T-helper 1 cell treated with Interleukin-12 subunit alpha and Interleukin-12 subunit beta and Interleukin-4 antibody, amounts not matched to agents 30 μg/mL and 1 μg/mL, for 36 hours (primary cell): ENCODE results near the gene TENM4.

Source experiments
- H3K27ac Mint-ChIP-seq: one replicate; pipeline ENCODE4 v1.8.0; 2021; ENCODE audit warnings: mild to moderate bottlenecking, mixed read lengths
- H3K27me3 Mint-ChIP-seq: one replicate; pipeline ENCODE4 v1.8.0; 2021; ENCODE audit warnings: low read depth, mixed read lengths
- H3K36me3 Mint-ChIP-seq: one replicate; pipeline ENCODE4 v1.8.0; 2021; ENCODE audit warnings: low read depth, mixed read lengths
- H3K4me1 Mint-ChIP-seq: one replicate; pipeline ENCODE4 v1.8.0; 2021; ENCODE audit warnings: low read depth, mixed read lengths
- H3K4me3 Mint-ChIP-seq: one replicate; pipeline ENCODE4 v1.8.0; 2021; ENCODE audit warnings: mild to moderate bottlenecking, moderate library complexity, mixed read lengths
- H3K9me3 Mint-ChIP-seq: one replicate; pipeline ENCODE4 v1.8.0; 2021; ENCODE audit warnings: mixed read lengths

TENM4 gene

GRCh38 chr11:79371724-79372123, 69.1 kb downstream of the TENM4 start:
- H3K27me3 Mint-ChIP-seq: peaks cover 7% of the 10 kb centered on the region
- H3K4me1 Mint-ChIP-seq: no peaks in the 10 kb centered on the region
- H3K27ac Mint-ChIP-seq: no peak overlapping the region
- no peaks in the 10 kb centered on the region for H3K9me3 Mint-ChIP-seq
- no peaks in the 10 kb centered on the region for H3K36me3 Mint-ChIP-seq
- no peak overlapping the region for H3K4me3 Mint-ChIP-seq

GRCh38 chr11:79371152-79371551, 69.7 kb downstream of the TENM4 start:
- no peaks in the 10 kb centered on the region for H3K9me3 Mint-ChIP-seq
- H3K27ac Mint-ChIP-seq: no peak overlapping the region
- H3K4me1 Mint-ChIP-seq: no peaks in the 10 kb centered on the region
- H3K36me3 Mint-ChIP-seq: no peaks in the 10 kb centered on the region
- H3K4me3 Mint-ChIP-seq: no peak overlapping the region
- H3K27me3 Mint-ChIP-seq: peaks cover 7% of the 10 kb centered on the region

- no peak overlapping the region for H3K27ac Mint-ChIP-seq
- H3K9me3 Mint-ChIP-seq: no peaks in the 10 kb centered on the region
- no peaks in the 10 kb centered on the region for H3K36me3 Mint-ChIP-seq
- H3K27me3 Mint-ChIP-seq: peaks cover 4% of the 10 kb centered on the region
- H3K4me1 Mint-ChIP-seq: no peaks in the 10 kb centered on the region
- H3K4me3 Mint-ChIP-seq: no peak overlapping the region
Observed at GRCh38 chr11:79369055-79369454, 71.8 kb downstream of the TENM4 start.

GRCh38 chr11:79367844-79368243, 73.0 kb downstream of the TENM4 start:
- Mint-ChIP-seq H3K36me3 (no peaks in the 10 kb centered on the region), H3K4me1 (no peaks in the 10 kb centered on the region), H3K9me3 (no peaks in the 10 kb centered on the region), H3K4me3 (no peak overlapping the region), H3K27ac (no peak overlapping the region), H3K27me3 (peaks cover under 1% of the 10 kb centered on the region)

- H3K4me1 Mint-ChIP-seq: no peaks in the 10 kb centered on the region
- no peaks in the 10 kb centered on the region for H3K27me3 Mint-ChIP-seq
- no peak overlapping the region for H3K4me3 Mint-ChIP-seq
- H3K36me3 Mint-ChIP-seq: no peaks in the 10 kb centered on the region
- no peaks in the 10 kb centered on the region for H3K9me3 Mint-ChIP-seq
- H3K27ac Mint-ChIP-seq: no peak overlapping the region
Observed at GRCh38 chr11:79366218-79366617, 74.6 kb downstream of the TENM4 start.

- H3K9me3 Mint-ChIP-seq: no peaks in the 10 kb centered on the region
- H3K27me3 Mint-ChIP-seq: no peaks in the 10 kb centered on the region
- H3K36me3 Mint-ChIP-seq: no peaks in the 10 kb centered on the region
- H3K27ac Mint-ChIP-seq: no peak overlapping the region
- H3K4me1 Mint-ChIP-seq: no peaks in the 10 kb centered on the region
- H3K4me3 Mint-ChIP-seq: no peak overlapping the region
Observed at GRCh38 chr11:79363861-79364378, 76.9 kb downstream of the TENM4 start.

- Mint-ChIP-seq H3K27ac (no peak overlapping the region), H3K4me3 (no peak overlapping the region), H3K36me3 (no peaks in the 10 kb centered on the region), H3K9me3 (no peaks in the 10 kb centered on the region), H3K27me3 (no peaks in the 10 kb centered on the region), H3K4me1 (no peaks in the 10 kb centered on the region)
Observed at GRCh38 chr11:79363256-79363655, 77.6 kb downstream of the TENM4 start.

GRCh38 chr11:79362821-79363220, 78.0 kb downstream of the TENM4 start:
- no peak overlapping the region for H3K27ac Mint-ChIP-seq
- no peaks in the 10 kb centered on the region for H3K36me3 Mint-ChIP-seq
- no peak overlapping the region for H3K4me3 Mint-ChIP-seq
- H3K4me1 Mint-ChIP-seq: no peaks in the 10 kb centered on the region
- H3K27me3 Mint-ChIP-seq: no peaks in the 10 kb centered on the region
- no peaks in the 10 kb centered on the region for H3K9me3 Mint-ChIP-seq

GRCh38 chr11:79362206-79362757, 78.5 kb downstream of the TENM4 start:
- H3K27ac Mint-ChIP-seq: no peak overlapping the region
- no peak overlapping the region for H3K4me3 Mint-ChIP-seq
- no peaks in the 10 kb centered on the region for H3K36me3 Mint-ChIP-seq
- no peaks in the 10 kb centered on the region for H3K4me1 Mint-ChIP-seq
- H3K9me3 Mint-ChIP-seq: no peaks in the 10 kb centered on the region
- H3K27me3 Mint-ChIP-seq: no peaks in the 10 kb centered on the region

GRCh38 chr11:79358258-79358657, 82.6 kb downstream of the TENM4 start:
- Mint-ChIP-seq H3K27me3 (no peaks in the 10 kb centered on the region), H3K4me1 (no peaks in the 10 kb centered on the region), H3K4me3 (no peak overlapping the region), H3K36me3 (no peaks in the 10 kb centered on the region), H3K27ac (no peak overlapping the region), H3K9me3 (no peaks in the 10 kb centered on the region)

- Mint-ChIP-seq H3K4me1 (no peaks in the 10 kb centered on the region), H3K36me3 (no peaks in the 10 kb centered on the region), H3K27ac (no peak overlapping the region), H3K27me3 (no peaks in the 10 kb centered on the region), H3K9me3 (no peaks in the 10 kb centered on the region), H3K4me3 (no peak overlapping the region)
Observed at GRCh38 chr11:79353706-79354105, 87.1 kb downstream of the TENM4 start.

- Mint-ChIP-seq H3K27me3 (no peaks in the 10 kb centered on the region), H3K9me3 (no peaks in the 10 kb centered on the region), H3K4me1 (no peaks in the 10 kb centered on the region), H3K27ac (no peak overlapping the region), H3K36me3 (no peaks in the 10 kb centered on the region), H3K4me3 (no peak overlapping the region)
Observed at GRCh38 chr11:79352349-79352703, 88.5 kb downstream of the TENM4 start.

GRCh38 chr11:79348976-79349682, 91.7 kb downstream of the TENM4 start:
- no peak overlapping the region for H3K4me3 Mint-ChIP-seq
- H3K4me1 Mint-ChIP-seq: no peaks in the 10 kb centered on the region
- no peak overlapping the region for H3K27ac Mint-ChIP-seq
- H3K36me3 Mint-ChIP-seq: no peaks in the 10 kb centered on the region
- H3K27me3 Mint-ChIP-seq: no peaks in the 10 kb centered on the region
- no peaks in the 10 kb centered on the region for H3K9me3 Mint-ChIP-seq

GRCh38 chr11:79346021-79346420, 94.8 kb downstream of the TENM4 start:
- Mint-ChIP-seq H3K27me3 (no peaks in the 10 kb centered on the region), H3K27ac (no peak overlapping the region), H3K9me3 (no peaks in the 10 kb centered on the region), H3K4me1 (no peaks in the 10 kb centered on the region), H3K4me3 (no peak overlapping the region), H3K36me3 (no peaks in the 10 kb centered on the region)

GRCh38 chr11:79344753-79345294, 96.0 kb downstream of the TENM4 start:
- Mint-ChIP-seq H3K27ac (no peak overlapping the region), H3K9me3 (no peaks in the 10 kb centered on the region), H3K4me3 (no peak overlapping the region), H3K4me1 (no peaks in the 10 kb centered on the region), H3K27me3 (no peaks in the 10 kb centered on the region), H3K36me3 (no peaks in the 10 kb centered on the region)
